NCI-H345 treated with DMSO at 0.1 percent for 48 hours (cell line): ENCODE measurements around the gene ENC1.
"Not testable (repeated sequence)": the region's sequence is repeated elsewhere in the genome, so short reads cannot be mapped to it uniquely, and the experiment has no call there.

Experiments used
- DNase-seq: peaks from one replicate; lab custom pipeline; 2025; ENCODE audit not compliant: unreplicated experiment; lab: John Stamatoyannopoulos, UW

ENC1 gene, protein sequence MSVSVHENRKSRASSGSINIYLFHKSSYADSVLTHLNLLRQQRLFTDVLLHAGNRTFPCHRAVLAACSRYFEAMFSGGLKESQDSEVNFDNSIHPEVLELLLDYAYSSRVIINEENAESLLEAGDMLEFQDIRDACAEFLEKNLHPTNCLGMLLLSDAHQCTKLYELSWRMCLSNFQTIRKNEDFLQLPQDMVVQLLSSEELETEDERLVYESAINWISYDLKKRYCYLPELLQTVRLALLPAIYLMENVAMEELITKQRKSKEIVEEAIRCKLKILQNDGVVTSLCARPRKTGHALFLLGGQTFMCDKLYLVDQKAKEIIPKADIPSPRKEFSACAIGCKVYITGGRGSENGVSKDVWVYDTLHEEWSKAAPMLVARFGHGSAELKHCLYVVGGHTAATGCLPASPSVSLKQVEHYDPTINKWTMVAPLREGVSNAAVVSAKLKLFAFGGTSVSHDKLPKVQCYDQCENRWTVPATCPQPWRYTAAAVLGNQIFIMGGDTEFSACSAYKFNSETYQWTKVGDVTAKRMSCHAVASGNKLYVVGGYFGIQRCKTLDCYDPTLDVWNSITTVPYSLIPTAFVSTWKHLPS

DNA sequence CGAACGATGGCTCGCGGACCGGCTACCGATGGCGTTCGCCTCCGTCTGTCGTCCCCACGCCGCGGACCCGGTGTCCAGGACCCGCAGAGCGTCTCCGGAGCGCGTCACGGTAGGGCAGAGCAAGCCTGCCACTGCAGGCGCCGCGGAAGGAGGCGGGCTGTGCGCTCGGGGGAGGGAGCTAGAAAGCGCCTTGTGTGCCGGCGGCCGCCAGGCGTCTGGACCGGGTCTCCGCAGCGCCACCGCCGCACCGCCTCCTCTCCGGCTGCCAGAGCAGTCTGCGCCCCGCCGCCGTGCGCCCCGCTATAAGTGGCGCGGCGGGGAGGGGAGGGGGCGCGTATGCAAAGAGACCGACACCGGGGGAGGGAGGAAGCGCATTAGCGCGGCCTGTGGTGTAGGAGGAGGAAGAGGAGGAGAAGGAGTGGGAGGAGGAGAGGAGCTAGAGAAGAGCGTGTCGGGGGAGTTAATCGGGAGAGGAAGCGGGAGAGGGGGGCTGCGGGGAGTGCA is at the start of gene ENC1:
Gene ENC1, minus strand, starts transcription at position 279 of the 504 bp plus-strand sequence. CDS start 4,243 bp downstream, outside the sequence.
- DNase-seq: peak; percentile 38

GRCh38 chr5:74686962-74687751 is 46.6 kb upstream of the ENC1 start:
- DNase-seq: no peak

DNA sequence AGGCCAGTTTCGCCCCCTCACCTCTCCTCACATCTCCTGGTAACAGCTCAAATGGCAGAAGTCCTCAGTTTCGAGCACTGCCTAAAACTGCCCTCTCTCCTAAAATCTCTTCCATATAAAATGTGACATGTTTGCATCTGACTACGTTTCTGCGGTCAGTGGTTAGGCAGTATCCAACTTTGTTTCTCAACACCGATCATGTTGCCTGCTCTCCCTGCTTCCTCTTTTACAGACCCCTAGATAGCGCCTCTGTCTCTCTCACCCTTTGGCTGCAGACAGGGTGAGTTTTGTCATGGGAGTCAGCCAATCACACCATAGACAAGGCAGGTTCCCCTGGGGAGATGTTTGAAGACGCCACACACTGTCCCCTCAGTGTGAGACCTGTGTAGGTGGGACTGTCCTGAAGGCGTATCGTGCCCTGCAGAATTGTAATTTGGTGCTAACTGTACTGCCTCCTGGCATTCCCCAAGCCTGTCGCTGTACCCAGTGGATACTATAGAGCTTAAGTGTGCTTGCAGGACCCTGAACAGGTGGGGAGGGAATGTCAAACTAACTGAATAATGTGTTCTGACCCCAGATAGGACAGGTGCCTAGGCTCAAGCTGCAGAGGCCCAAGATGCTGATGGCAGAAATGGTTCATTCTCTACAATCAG is 45.6 kb upstream of the ENC1 start:
- no peak for DNase-seq

DNA sequence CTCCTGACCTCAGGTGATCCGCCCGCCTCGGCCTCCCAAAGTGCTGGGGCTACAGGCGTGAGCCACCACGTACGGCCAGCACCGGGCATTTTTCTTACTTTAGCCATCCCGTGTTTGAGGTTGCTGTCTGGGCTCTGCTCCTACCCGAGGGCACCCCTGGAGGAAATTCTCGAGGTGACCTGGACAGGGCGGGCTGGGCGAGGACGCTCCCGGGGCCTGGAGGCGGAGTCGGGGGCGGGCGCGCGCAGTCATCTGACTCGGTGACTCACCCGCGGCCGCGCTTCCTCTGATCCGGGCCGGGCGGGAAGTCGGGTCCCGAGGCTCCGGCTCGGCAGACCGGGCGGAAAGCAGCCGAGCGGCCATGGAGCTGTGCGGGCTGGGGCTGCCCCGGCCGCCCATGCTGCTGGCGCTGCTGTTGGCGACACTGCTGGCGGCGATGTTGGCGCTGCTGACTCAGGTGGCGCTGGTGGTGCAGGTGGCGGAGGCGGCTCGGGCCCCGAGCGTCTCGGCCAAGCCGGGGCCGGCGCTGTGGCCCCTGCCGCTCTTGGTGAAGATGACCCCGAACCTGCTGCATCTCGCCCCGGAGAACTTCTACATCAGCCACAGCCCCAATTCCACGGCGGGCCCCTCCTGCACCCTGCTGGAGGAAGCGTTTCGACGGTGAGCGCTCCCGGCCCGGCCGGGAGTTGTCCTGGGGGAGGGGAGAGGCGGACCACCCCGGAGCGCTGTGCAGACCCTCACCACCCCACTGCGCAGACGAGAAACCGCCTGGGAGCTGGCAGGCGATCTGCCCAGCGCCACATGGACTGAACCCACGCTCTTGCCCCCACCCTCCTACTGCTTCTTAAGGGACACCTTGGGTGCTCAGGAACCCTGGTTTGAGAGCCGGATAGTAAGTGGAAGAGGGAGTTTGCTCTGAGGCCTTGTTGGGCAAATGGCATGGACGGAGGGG is 44.6 kb upstream of the ENC1 start, which contains the start of gene HEXB:
Gene HEXB, plus strand, starts transcription at position 334 of the 952 bp plus-strand sequence. Its CDS starts 28 bp downstream, at position 362.
- DNase-seq: peak; percentile 22

- DNase-seq: no peak
Measured at GRCh38 chr5:74679966-74680365, 39.4 kb upstream of the ENC1 start.

GRCh38 chr5:74679300-74679699 is 38.8 kb upstream of the ENC1 start:
- not testable (repeated sequence) for DNase-seq

DNA sequence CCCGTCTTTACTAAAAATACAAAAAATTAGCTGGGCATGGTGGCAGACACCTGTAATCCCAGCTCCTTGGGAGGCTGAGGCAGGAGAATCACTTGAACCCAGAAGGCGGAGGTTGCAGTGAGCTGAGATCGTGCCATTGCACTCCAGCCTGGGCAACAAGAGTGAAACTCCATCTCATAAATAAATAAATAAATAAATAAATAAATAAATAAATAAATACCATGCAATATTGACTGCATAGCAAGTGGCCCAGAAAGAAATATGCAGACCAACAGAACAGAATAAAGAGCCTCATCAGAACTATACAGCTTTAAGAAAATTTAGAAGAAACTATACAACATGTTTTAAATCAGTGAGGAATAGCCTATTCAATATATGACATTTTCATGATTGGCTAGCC is 37.6 kb upstream of the ENC1 start:
- not testable (repeated sequence) for DNase-seq

- DNase-seq: not testable (repeated sequence)
Measured at GRCh38 chr5:74676466-74676865, 35.9 kb upstream of the ENC1 start.

GRCh38 chr5:74673011-74673790 is 32.7 kb upstream of the ENC1 start:
- DNase-seq: no peak

- DNase-seq: no peak
Measured at GRCh38 chr5:74672215-74672877, 31.8 kb upstream of the ENC1 start.

- no peak for DNase-seq
Measured at GRCh38 chr5:74670396-74671038, 30.0 kb upstream of the ENC1 start.

DNA sequence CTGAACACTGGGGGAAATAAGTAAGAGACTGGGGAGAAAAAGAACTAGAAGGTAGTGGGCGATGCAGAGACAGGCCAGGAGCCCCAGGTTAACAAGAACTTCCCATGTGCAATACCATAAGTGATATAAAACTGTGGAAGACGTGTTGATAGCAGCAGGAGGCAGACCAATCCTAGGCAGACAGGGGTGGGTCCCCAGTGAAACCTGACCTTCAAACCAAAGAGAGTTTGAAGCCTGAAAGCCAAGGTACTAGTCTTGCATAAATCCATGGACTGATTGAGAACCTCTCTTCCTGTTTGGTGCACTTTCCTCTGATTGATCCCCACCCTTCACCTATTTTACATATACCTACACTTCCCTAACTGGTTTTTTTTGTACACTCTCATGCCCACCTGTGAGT is 29.3 kb upstream of the ENC1 start:
- DNase-seq: no peak

GRCh38 chr5:74667396-74667795 is 26.9 kb upstream of the ENC1 start:
- DNase-seq: no peak

DNA sequence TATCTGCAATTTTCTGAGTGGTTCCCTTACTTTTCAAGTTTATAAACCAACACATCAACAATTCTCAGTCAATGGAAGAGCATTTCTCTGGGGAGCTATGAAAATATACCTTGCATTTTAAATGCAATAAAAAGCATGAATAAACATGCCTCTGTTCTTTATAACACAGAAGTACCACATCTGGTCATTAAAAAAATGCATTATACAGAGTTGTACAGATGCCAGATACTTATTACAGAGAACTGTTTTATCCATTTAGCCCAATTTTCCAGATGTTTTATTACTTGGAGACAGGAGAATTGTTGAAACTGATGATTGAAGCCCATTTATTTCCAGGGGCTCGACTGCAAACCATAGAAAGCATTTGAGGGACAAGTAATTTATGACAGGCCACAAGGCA is 25.3 kb upstream of the ENC1 start:
- DNase-seq: no peak

DNA sequence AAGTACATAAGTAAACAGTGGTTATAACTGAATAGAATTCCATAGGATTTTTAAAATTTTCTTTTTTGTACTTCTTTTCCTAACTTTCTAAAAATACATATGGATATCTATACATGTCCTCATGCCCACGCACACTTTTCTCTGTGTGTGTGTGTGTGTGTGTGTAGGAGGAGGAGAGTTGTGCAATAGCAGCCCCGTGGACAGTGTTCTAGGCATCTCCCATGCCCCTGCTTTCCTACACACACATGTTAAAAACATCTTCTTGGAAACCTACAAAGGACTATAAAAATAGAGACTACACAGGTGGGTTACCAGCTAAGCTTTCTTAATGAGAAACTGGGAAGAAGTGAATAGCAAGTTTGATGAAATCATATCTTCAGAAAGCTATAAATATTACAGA is 24.7 kb upstream of the ENC1 start:
- no peak for DNase-seq

DNA sequence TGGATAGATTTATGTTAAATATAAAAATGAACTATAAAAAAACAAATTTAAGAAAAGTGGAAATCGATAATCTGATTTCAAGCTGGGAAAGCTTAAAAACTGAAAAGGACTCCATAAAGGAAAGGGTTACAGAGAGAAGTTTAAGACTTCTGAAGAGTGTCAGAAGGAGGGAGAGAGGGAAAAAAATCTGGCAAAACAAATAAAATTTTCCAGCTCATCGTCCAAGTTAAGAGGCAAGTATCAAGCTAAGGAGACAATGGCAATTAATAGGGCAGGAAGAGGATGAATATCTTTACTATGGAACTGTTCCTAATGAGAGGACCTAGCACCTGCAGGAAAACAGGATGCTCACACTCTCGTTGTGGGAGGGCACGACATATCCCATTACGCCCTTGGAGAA is 24.0 kb upstream of the ENC1 start:
- no peak for DNase-seq

GRCh38 chr5:74660873-74661272 is 20.3 kb upstream of the ENC1 start:
- no peak for DNase-seq

DNA sequence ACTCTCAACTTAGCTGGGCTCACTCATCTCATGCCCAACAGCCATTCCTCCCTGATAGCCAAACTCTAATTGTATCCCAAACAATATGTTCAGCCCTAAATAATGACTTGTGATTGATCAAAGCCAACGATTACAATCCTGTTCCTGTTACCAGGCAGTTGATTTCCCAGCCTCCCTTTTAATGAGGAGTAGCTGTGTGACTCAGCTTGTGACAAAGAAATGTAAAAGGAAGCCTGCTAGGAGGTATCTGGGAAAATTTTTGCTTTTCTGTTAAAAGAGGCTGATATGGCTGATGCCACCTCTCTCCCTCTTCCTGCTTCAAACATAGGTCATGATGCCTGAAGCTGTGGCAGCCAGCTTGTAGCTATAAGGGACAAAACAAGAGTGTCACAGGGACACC is 19.6 kb upstream of the ENC1 start:
- no peak for DNase-seq
